ENCODE data around the gene ANKRD34A.

The ANKRD34A gene

GRCh38 chr1:145912128-145912641 lies 52.2 kb downstream of the ANKRD34A start:
- H3K9me3 ChIP-seq (replicated peaks; ENCODE audit: insufficient read depth, low read length): no peaks in the 10 kb centered on the region
- no peak overlapping the region for H3K4me3 ChIP-seq (ENCODE audit: low read length)
- no peak overlapping the region for H3K27ac ChIP-seq (ENCODE audit: low read length)
- no peak overlapping the region for H3K9ac ChIP-seq (ENCODE audit: low read length)
- no peaks in the 10 kb centered on the region for H3K4me1 ChIP-seq (ENCODE audit: low read length)
- no peaks in the 10 kb centered on the region; the same call in 1 of the 2 replicates for H3K79me2 ChIP-seq (ENCODE audit: low read length)
- H4K20me1 ChIP-seq (ENCODE audit: insufficient read depth, low read length): no peaks in the 10 kb centered on the region
- H3K4me2 ChIP-seq (ENCODE audit: low read depth, low read length): no peak overlapping the region
- H3K9me2 ChIP-seq (replicated peaks; ENCODE audit: insufficient read depth, low read length): no peaks in the 10 kb centered on the region
- no peak overlapping the region for H2AFZ ChIP-seq (ENCODE audit: low read length)
- no peaks in the 10 kb centered on the region for H3K36me3 ChIP-seq (replicated peaks; ENCODE audit: insufficient read depth, low read length)
- DNase-seq: no peak
- H3F3A ChIP-seq (ENCODE audit: insufficient read depth, low read length): no peaks in the 10 kb centered on the region
- TF ChIP-seq EZH2phosphoT487 (IDR thresholded peaks at IDR 0.05; ENCODE audit: low read length): no peak
- TF ChIP-seq EZH2 (optimal IDR thresholded peaks at IDR 0.05; ENCODE audit: low read depth, low read length): no peak
- no peak for TF ChIP-seq CTCF (IDR thresholded peaks at IDR 0.05; ENCODE audit: low read length)
- H3K27me3 ChIP-seq (replicated peaks; ENCODE audit: insufficient read depth, low read length): no peaks in the 10 kb centered on the region

All from MM.1S (cell line).